B cell (primary cell): Measurements from ENCODE around the gene PSME3IP1.

ENCODE experiments used
- CTCF ChIP-seq: fragments of 200-600 bp; IDR thresholded peaks from one replicate; pipeline ENCODE4 v1.8.0; 2022; ENCODE audit warnings: antibody characterized with exemption, mild to moderate bottlenecking
- EZH2 ChIP-seq: IDR thresholded peaks from 2 replicates; pipeline ENCODE4 v1.6.1; 2012; ENCODE audit warnings: borderline replicate concordance, low read depth, mild to moderate bottlenecking, moderate library complexity, low read length; ENCODE audit not compliant: insufficient read depth, poor library complexity, severe bottlenecking

GRCh38 chr16:57115514-57116182, 70.2 kb downstream of the PSME3IP1 start:
- TF ChIP-seq CTCF: no peak
- TF ChIP-seq EZH2: no peak
